GM18508 (cell line): ENCODE results near the gene ZNF853.

Experiments
- ATAC-seq: cut with Tn5 transposase; IDR thresholded peaks from one replicate; pipeline ENCODE4 v1.9.1; 2021; ENCODE audit warnings: moderate number of reproducible peaks; ENCODE audit not compliant: insufficient read depth, unreplicated experiment

The ZNF853 gene

GRCh38 chr7:6604458-6604857 is 11.0 kb upstream of the ZNF853 start:
- no peak for ATAC-seq

- ATAC-seq = no peak
These were observed 8.4 kb upstream of the ZNF853 start for GRCh38 chr7:6606866-6607583.

GRCh38 chr7:6607651-6608051 is 7.8 kb upstream of the ZNF853 start:
- no peak for ATAC-seq

GRCh38 chr7:6608081-6608480 is 7.3 kb upstream of the ZNF853 start:
- no peak for ATAC-seq

GRCh38 chr7:6608794-6609193 is 6.6 kb upstream of the ZNF853 start:
- no peak for ATAC-seq

- ATAC-seq = no peak
These were observed 2.6 kb upstream of the ZNF853 start for GRCh38 chr7:6612819-6613218.

GRCh38 chr7:6613706-6614105 is 1.7 kb upstream of the ZNF853 start:
- ATAC-seq = no peak

- no peak for ATAC-seq
These were observed 529 bp downstream of the ZNF853 start for GRCh38 chr7:6615723-6616555.

GRCh38 chr7:6616854-6617643 is 1.6 kb downstream of the ZNF853 start:
- ATAC-seq = no peak

GRCh38 chr7:6618621-6619020 is 3.2 kb downstream of the ZNF853 start:
- no peak for ATAC-seq

- no peak for ATAC-seq
These were observed 4.6 kb downstream of the ZNF853 start for GRCh38 chr7:6619961-6620360.

GRCh38 chr7:6621195-6622133 is 6.1 kb downstream of the ZNF853 start:
- ATAC-seq = no peak

- no peak for ATAC-seq
These were observed 6.8 kb downstream of the ZNF853 start for GRCh38 chr7:6622134-6622710.

GRCh38 chr7:6623589-6624245 is 8.3 kb downstream of the ZNF853 start:
- no peak for ATAC-seq

- ATAC-seq = no peak
These were observed 8.8 kb downstream of the ZNF853 start for GRCh38 chr7:6624246-6624611.

- ATAC-seq = no peak
These were observed 12.6 kb downstream of the ZNF853 start for GRCh38 chr7:6628045-6628444.

- ATAC-seq = no peak
These were observed 14.8 kb downstream of the ZNF853 start for GRCh38 chr7:6630007-6630849.

GRCh38 chr7:6631605-6632004 is 16.2 kb downstream of the ZNF853 start:
- ATAC-seq = no peak
